ENCODE measurements around the gene TRIM47.

Gene TRIM47

GRCh38 chr17:75922173-75922961, 44.0 kb upstream of the TRIM47 start:
- H3K27ac ChIP-seq = no peak overlapping the region
- TF ChIP-seq ZFX (IDR thresholded peaks at IDR 0.05; ENCODE audit: borderline replicate concordance) (no peak), CTCF (IDR thresholded peaks at IDR 0.05) (no peak)

GRCh38 chr17:75921596-75921995, 43.2 kb upstream of the TRIM47 start:
- TF ChIP-seq CTCF (IDR thresholded peaks at IDR 0.05) (no peak), ZFX (IDR thresholded peaks at IDR 0.05; ENCODE audit: borderline replicate concordance) (no peak)
- H3K27ac ChIP-seq = no peak overlapping the region

DNA sequence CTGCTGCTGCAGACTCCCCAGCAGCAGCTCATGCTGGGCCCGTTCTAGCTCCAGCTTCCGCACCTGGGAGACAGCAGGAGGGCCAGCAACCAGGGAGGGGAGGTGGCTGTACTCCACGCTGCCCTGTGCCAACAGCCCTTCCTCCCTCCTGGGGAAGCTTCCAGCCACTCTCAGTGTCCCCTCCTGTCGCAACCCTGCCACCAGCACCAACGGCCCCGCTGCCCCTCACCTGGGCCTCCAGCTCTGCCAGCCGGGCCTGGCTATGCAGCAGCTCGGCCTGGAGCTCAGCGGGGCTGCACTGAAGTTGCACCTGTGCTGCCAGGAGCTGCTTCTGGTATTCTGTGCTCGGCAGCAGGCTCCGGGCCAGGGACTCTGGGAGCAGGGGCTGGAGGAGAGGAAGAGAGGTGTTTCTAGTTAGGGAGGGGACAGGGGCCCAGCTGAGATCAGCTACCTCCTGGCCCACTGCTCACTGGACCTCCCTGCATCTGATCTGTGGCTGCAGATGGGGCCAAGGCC, 41.7 kb upstream of the TRIM47 start:
- no peak overlapping the region for H3K27ac ChIP-seq
- TF ChIP-seq ZFX (IDR thresholded peaks at IDR 0.05; ENCODE audit: borderline replicate concordance) (no peak), CTCF (IDR thresholded peaks at IDR 0.05) (no peak)

DNA sequence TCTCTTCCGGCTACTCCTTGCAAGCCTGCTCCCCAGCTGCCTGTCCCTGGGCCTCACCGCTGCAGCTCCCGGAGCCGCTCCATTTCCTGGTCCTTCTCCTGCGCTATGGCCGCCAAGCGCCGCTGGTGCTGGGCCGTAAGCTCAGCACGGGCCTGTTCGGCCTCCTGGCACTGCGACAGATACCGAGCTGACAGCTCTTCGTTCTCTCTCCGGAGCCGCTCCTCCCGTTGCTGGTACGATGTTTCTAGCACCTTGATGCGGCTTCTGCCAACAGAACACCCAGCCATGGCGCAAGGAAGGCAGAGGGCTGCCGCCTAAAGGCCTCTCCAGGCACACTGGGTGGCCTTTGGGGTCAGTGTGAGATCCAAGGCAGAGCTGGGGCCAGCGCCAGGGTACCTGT, 41.2 kb upstream of the TRIM47 start:
- no peak overlapping the region for H3K27ac ChIP-seq
- TF ChIP-seq CTCF (IDR thresholded peaks at IDR 0.05) (no peak), ZFX (IDR thresholded peaks at IDR 0.05; ENCODE audit: borderline replicate concordance) (no peak)

GRCh38 chr17:75917917-75918445, 39.6 kb upstream of the TRIM47 start:
- H3K27ac ChIP-seq = no peak overlapping the region
- TF ChIP-seq CTCF (IDR thresholded peaks at IDR 0.05) (no peak), ZFX (IDR thresholded peaks at IDR 0.05; ENCODE audit: borderline replicate concordance) (no peak)

- no peak overlapping the region for H3K27ac ChIP-seq
- TF ChIP-seq ZFX (IDR thresholded peaks at IDR 0.05; ENCODE audit: borderline replicate concordance) (no peak), CTCF (IDR thresholded peaks at IDR 0.05) (no peak)
Observed at GRCh38 chr17:75917141-75917916, 38.9 kb upstream of the TRIM47 start.
